ENCODE results near the gene CTRB1.

- TF ChIP-seq CTCF (conservative IDR thresholded peaks at IDR 0.05; ENCODE audit: low read depth, low read length) (no peak), EZH2 (IDR thresholded peaks at IDR 0.05; ENCODE audit: borderline replicate concordance, low read depth, low read length, poor library complexity, severe bottlenecking) (no peak)
These were observed 2.7 kb upstream of the CTRB1 start for GRCh38 chr16:75216127-75216526.
